Dermis microvascular lymphatic vessel endothelial cell (primary cell): Measurements from ENCODE around the gene SAMM50. TPM values are rescaled to one million over a fixed set of nuclear protein-coding genes. Genes with fewer than 3 reads are reported as not detected.
"Not testable (repeated sequence)": the region's sequence is repeated elsewhere in the genome, so short reads cannot be mapped to it uniquely, and the experiment has no call there.

Experiments
- DNase-seq, 2 donors: peaks; one replicate each; pipeline versions ENCODE4 v3.0.0 to v3.0.0-alpha.2; 2010; ENCODE audit warnings: low read depth in 2 of 2
- total RNA-seq: library from RNA; depleted of rRNA; stranded (reverse); fragments of >200 nt; gene quantifications from 2 replicates; pipeline ENCODE4 v1.2.1, GENCODE V29; 2014

SAMM50 gene
- total RNA-seq, 1 donor from 2014 or later: 44.3 TPM

DNA sequence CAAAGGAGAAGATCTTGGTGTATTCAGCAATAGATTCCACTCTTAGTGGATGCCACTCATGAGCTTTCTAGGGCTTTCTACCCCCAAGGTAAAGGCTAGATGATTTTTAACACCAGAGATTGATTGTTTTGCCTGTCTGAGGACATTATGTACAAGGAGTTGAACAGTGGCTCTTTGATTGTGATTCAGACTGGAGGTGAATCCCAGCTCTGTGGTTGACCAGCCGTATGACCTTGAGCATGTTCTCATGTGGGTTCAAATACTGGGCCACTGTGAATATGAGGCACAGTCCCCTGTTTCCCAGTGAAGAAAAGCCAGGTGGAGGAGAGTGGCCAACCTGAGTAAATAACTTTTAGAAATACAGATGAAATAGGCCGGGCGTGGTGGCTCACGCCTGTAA is 44.9 kb downstream of the SAMM50 start:
- no peak for DNase-seq

DNA sequence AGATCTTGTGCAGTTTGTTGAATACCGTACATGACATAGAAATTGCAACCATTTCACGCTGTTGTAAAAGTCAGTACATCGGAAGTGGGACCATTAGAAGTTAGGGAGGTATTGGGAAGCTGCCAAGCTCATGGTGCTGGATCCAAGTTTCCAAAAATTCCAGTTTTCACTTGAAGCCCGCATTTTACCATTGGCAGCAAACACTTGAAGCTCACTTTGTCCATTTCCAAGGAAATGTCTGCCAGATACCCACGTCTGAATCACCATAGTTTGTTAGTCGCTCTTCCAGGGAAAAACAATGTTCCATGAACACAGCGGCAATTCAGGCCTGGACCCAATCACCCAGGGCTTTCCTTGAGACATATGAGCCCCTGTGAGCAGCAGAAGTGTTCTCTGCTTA is 46.3 kb downstream of the SAMM50 start:
- no peak for DNase-seq

DNA sequence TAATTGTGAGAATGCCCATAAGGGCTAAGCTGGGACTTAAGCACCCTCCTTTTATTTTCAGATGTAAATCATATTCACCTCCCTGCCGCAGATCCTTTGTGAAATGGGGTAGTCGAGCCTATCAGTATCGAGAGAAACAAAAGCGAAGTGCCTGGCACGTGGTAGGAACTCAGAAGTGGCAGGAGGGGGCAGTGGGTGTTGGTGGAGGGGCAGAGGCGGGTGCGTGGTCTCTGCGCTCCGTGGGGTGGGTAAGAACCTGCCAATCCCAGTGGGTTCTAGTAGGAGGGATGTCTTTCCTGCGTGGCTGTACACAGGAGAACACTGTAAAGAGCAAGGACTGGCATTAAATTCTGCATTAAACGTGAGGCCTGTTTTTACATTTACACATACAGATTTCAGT is 47.1 kb downstream of the SAMM50 start:
- no peak for DNase-seq

DNA sequence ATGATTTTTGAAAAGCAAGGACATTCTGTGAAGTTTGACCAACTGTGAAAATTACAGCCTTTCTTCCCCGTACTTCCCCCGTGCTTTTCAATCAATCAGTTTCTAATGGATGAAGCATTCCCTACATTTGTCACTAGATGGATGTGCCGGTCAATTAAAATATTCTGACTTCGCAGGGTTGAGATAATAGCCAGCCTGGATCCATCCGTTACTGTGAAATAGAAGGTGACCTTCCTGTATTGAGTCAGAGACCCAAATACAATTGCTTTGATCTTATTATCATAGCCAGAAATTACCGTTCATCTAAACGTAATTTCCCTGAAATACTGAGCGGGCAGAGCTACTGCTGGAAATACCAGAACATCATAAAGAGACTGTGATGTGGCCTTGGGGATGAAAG is 47.8 kb downstream of the SAMM50 start:
- peak in 1 of 2 donors; percentile 41 for DNase-seq

DNA sequence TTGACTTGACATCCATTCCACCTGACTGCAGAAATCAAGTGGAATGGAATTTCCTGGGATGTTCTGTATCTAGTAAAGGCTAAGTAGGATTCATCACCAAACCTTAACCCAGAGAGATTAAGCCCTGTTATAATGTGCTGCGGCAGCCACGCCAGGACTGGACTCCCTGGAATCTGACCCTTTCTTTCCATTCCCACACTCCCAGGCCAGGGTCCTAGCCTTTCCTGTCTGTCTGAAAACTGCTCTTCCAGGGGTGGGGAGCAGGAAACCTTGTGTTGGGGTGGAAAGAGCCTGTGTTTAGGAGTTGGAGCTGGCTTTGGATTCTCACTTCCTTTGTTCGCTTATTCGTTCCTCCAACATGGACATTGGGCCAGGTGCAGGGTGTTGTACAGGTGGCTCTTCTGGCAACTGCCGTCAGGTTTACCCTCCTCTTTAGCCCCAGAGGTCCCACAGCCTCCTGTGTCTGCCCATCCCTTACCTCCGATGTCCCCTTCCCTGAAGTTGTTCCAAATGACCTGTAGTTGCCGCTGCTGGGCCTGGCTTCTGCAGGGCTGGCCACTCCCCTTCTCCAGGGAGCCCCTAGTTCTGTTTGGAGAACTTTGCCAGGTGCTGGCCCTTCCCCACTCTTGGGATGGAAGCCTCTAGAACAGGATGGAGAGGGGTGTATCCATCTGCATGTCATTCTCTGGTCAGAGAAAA is 48.3 kb downstream of the SAMM50 start:
- DNase-seq: peak in 1 of 2 donors; percentile 64

DNA sequence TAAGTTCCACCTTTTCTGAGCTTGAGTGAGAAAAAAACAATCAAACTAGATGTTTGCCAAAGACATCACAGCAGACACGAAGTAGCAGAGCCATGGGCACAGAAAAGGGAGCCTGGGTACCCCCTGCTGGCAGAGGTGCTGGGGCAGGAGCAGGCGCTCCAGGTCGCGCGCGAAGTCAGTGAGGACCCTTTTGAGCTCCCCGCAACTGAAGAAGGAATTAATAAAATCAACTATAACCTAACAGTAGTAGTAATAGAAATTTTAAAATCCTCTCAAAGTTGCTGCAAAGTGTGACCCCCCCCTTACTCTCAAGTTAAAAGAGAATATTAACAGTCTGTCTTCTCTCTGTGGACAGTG is 48.8 kb downstream of the SAMM50 start:
- DNase-seq: no peak

DNA sequence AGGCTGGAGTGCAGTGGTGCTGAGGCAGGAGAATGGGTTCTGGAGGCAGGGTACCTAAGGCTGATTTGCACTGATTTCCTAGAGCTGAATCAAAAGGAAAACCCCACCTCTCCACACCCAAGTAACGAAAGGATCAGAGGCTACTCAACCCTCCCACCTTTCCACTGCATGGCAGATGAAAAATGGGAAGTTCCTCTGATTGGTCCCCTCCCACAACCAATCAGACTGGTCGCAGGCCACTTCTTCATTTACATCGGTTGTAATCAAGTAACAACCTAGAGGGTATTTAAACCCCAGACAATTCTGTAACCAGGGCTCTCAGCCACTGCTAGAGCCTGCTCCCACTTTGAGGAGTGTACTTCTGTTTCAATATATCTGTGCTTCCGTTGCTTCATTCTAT is 50.3 kb downstream of the SAMM50 start:
- no peak for DNase-seq

DNA sequence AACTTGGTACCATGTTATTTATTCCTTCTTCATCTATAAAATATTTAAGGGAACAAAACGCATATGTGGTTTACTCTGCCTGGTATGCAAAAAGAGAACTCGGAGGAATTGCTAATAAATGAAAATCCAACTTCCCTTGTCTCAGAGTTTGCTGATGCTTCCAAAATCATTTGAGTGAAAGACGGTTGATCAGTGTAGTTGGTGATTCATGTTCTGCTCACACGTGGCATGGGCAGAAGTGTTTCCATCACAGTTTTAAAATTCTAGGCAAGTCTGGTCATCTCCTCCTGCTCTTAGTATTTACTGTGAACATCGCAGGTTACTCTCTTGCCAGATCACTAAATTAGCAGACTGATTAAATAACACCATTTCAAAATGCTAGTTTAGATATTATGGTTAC is 56.9 kb downstream of the SAMM50 start:
- no peak for DNase-seq

DNA sequence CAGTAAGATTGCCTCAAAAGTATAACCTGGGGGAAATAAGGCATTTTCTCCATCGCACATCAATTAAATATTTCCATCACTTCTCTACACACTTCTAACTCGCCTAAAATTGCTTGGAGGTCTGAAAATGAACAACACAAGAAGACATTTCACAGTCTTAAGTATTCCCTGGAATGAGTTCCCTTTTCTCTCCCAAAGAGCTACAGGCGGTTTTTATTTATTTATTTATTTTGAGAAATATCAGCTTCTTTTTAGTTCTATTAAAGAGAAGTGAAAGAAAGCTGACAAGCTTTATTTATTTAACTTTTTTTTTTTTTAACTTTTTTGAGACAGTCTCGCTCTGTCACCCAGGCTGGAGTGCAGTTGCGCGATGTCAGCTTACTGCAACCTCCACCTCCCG is 57.3 kb downstream of the SAMM50 start:
- DNase-seq: no peak

DNA sequence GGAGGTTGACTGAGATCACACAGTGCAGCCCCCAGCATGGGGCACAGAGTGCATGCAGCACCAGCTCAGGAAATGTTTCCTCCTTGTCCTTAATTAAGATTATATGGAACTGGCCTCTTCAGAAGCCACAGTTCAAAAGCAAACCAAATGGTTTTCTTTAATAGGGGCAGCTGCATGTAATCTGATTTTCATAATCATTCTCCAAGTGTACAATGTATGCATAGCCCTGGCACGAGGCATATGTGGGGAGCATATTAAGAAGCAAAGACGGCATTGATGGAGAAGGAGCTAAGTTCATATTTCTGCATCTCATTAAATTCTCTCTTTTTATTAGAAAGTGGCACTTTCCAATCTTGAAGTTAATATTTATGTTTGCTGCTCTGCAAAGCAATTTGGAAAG is 59.0 kb downstream of the SAMM50 start:
- no peak for DNase-seq

DNA sequence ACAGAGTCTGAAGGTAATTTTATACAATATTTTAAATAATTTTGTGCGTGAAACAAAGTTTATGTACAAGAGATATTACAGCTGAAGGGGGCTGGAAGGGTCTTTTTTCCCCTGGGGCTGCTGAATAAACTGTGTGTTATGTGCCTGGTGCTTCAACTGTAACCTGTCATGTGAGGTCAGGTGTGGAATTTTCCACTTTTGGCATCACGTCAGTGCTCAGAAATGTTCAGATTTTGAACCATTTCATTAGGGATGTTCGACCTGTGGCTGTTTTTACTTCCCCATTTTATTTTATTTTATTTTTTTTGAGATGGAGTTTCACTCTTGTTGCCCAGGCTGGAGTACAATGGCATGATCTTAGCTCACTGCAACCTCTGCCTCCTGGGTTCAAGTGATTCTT is 61.3 kb downstream of the SAMM50 start:
- DNase-seq: not testable (repeated sequence)

DNA sequence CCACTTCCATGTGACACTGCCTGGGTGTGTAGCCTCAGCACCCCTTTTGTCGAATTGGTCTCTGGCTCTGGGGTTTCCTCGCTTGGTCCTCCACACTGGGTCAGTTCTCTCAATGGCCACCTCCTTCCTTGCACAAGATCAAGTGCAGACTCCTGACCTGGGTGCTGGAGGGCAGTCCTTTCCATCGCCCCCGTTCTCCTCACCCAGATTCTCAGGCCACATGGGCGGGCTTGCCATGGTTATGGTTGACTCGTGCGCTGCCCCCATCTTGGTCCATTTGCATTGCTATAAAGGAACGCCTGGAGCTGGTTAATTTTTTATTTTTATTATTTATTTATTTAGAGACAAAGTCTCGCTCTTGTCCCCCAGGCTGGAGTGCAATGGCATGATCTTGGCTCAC is 63.4 kb downstream of the SAMM50 start:
- no peak for DNase-seq

DNA sequence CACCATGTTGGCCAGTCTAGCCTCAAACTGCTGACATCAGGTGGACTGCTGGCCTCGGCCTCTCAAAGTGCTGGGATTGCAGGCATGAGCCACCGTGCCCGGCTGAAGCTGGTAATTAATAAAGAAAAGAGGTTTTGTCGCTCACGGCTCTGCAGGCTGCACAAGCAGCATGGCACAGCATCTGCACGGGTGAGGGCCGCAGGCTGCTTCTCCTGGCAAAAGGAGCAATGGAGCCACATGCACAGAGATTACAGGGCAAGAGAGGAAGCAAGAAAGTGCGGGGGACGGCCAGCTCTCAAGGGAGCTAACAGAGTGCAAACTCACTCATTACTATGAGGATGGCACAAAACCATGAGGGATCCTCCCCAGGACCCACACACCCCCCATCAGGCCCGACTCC is 64.2 kb downstream of the SAMM50 start:
- DNase-seq: no peak

DNA sequence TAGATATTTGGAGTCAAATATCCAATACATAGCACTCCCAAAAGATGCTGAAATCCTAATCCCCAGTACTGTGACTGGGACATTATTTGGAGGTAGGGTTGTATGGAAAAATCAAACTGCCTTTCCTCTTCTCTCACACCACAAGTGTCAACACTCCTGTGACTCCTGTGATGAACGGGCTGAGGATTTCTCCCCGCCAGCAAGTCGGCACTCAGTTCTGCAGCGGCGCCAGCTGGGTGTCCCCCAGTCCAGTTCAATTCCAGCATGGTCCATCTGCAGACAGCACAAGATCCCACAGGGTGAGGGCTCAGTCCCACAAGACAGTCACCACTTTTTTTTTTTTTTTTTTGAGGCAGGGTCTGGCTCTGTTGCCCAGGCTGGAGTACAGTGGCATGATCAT is 64.6 kb downstream of the SAMM50 start:
- DNase-seq: no peak

DNA sequence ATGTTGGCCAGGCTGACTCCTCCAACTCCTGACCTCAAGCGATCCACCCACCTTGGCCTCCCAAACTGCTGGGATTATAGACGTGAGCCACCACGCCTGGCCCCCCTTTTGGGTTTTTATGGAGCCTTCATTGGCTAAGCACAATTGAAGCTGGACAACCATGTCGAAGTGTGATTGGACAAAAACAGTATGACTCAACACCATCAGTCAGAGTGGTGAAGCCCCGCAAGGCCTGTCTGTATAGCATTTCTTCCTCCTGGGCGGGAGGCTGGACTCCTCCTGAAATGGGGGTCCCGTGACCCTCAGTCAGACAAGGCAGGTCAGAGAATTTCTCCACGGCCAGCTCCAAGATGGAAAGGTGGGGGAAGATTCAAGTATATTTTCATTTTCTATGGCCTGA is 65.7 kb downstream of the SAMM50 start:
- DNase-seq: peak in 1 of 2 donors; percentile 86

DNA sequence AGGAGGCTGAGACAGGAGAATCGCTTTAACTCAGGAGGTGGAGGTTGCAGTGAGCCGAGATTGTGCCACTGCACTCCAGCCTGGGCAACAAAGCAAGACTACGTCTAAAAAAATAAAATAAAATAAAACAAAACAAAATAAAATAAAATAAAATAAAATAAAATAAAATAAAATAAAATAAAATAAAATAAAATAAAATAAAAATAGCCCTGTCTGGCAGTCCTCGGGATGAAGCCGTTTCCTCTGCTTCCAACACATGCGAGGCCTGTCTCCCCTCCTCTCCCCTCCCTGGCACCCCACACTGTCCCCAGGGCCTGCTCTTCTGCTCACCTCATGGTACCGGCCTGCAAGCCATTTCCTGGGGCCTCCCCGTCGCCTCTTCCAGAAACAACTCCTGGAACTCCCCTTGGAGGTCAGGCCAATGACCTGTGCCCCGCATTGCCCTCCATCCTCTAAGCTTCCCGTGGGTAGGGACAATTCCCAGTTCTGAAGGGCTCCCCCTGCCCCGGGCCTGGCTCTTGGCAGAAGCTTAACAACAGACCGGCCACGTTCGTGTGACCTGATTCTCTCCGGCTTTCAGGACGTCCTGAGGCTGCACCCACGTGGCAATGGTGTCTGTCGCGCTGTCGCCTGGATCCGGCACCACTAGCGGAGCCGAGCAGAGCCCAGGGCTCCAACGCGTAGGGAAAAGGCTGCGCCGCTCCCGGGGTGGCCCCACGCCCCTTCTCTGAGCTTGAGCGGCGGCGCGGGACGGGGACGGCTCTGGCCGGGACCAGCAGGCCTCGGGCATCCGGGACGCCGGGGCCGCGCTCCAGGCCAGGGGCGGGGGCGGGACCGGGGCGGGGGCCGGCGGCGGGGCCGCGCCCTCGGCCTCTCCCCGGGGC is 68.4 kb downstream of the SAMM50 start:
- DNase-seq: peak in 1 of 2 donors; percentile 60

DNA sequence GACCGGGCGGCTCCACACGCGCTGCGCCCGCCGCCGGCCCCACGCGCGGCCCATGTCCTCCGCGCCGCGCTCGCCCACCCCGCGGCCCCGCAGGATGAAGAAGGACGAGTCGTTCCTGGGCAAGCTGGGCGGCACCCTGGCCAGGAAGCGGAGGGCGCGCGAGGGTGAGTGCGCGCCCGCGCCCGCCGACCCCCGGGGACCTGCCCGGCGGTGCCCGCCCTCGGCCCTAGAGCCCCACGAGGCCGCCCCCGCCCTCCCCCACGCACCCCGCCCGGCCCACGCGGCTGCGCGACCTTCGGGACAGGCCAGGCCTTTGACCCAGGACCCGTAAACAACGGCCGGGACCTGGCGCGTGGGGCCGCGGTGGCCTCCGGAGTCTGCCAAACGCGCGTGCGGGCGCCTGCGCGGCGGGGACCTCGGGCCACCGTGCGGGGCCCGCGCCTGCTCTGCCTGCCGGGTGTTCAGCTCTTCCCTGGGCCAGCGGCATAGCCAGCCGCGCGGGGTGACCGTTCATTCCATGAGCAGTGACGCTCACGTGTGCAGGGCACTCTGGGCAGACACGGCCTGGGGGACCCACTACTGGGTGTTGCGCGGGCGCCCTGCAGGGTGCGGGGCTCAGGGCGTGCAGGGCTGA is 69.2 kb downstream of the SAMM50 start, which contains the start of gene PARVB:
PARVB (plus strand) TSS at position 15 of the 634 bp plus-strand sequence; CDS start at position 53, 38 bp downstream.
- DNase-seq: peak in 1 of 2 donors; percentile 50

DNA sequence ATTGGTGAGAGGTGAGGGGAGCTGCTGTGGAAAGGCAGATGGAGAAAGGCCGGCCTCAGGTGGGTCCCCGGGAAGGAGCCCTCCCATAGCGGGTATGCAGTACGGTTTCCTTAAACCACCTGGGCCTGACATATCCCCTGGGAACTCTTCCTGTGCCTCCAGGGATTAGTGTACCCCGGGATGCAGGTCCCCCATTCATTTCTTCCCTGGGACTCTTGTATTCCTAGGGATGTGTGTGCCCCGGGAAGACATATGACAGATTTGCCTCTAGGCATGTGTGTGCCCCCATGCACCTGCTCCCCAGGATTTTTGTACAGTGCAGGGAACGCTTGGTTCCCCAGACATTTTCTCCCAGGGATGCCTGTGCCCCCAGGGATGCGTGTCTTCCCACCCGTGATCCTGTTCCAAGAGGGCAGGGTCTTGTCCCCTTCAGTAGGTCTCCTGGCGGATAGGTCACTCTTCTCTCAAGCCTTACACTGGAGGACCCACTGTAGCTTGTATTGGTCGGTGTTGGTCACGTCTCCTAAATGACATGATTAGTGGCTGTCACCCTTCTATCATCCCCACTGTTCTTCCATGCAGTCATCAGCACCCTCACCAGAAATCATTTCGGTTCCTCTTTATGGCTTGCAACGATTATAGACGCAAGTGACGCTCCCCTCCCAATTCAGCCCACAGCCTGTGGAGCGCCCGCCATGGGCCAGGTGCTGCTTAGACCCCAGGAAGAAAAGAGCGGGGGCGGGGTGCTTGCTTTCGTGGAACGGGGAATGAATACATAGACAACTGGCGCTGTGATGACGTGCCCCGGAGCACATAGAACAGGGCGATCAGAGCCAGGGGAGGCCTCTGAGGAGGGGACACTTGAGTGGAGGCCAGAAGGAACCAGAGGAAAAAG is 70.2 kb downstream of the SAMM50 start:
- DNase-seq: peak in 1 of 2 donors; percentile 56

DNA sequence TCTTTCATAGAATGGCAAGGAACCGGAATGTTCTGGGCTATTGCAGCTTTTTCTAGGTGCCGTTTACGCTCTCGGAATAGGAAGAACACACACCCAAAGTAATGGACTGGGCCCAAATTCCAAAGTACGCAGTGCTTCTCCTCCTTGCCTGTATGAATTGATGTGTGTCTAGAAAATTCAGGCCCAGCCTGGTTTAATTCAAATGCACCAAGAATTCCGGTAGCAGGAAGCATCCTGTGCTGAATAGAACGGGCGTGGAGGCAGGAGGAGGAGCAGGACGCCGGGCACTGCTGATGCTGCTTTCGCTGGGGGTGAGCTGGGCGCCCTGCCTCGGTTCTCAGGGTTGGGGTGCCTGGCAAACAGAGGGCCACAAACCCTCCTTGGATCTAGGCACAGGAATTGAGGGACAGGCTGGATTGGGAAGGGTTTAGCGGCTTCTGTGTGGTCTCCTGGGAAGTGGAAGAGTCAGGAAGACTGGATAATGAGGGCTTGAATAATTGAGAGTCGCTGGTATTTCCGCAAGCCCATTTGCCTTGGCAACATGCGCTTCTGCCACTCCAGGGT is 70.9 kb downstream of the SAMM50 start:
- peak in 1 of 2 donors; percentile 49 for DNase-seq

DNA sequence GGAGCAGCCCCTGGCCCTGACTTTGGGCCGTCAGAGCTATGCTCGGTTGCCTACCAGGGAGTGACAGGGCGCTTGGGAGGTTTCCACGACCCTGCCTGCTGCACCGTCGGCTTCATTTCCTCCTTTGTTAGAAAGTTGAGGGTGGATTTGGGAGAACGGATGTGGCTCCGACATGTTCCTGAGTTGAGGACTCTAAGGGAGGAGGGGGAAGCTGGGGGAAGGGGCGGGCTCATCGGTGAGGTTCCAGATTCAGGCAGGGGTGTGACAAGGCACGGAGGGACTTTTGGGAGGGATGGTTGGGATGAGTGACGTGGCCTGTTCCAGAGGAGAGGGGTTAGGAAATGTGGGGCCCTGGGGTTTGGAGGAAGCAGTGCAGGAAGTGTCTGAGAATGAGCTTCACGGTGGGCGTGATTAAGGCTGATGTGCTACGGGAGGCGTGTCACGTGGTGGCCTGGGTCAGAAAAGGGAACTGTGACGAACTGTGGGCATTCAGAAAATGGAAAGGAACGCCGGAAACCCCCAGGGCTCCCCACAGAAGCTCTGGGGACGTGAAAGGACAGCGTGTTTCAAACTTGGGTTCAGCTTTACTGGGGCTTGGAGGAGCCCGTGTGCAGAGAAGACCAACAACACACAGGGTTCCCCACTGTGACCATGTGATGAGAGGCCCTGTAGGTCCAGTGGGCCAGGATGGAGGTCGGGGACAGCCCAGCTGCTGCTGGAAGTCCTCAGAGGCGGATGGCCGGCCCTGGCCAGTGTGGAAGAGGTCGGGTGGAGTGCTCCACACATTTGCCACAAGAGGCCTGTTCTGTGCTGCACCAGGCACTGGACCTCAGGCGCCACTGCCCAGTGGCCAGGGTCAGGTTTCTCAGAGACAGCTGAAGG is 71.6 kb downstream of the SAMM50 start:
- DNase-seq: peak; percentile 84 to 92
